GM12892 (cell line): ENCODE data around the gene PRPSAP2.

Experiments
- POLR2A ChIP-seq: IDR thresholded peaks from 2 replicates; pipeline ENCODE4 v1.6.1; 2011; ENCODE audit warnings: low read depth, low read length, control low read depth
- POLR2AphosphoS5 ChIP-seq: IDR thresholded peaks from 2 replicates; pipeline ENCODE4 v1.6.1; 2011; ENCODE audit warnings: low read depth, low read length, control low read depth

GRCh38 chr17:18866866-18867813 lies 9.2 kb downstream of the PRPSAP2 start:
- TF ChIP-seq POLR2AphosphoS5 (no peak), POLR2A (no peak)
